Measurements from ENCODE around the gene MLEC.

The MLEC gene

GRCh38 chr12:120722784-120723183, 35.8 kb downstream of the MLEC start:
- ATAC-seq: no peak
- TF ChIP-seq ARNTL (CRISPR knock-in tag; IDR thresholded peaks at IDR 0.05; ENCODE audit: borderline replicate concordance, low read depth): no peak
- TF ChIP-seq ESRRG (CRISPR knock-in tag; IDR thresholded peaks at IDR 0.05): no peak
- no peak for TF ChIP-seq OSR1 (CRISPR knock-in tag; IDR thresholded peaks at IDR 0.05)
- no peak for TF ChIP-seq CSDC2 (CRISPR knock-in tag; IDR thresholded peaks at IDR 0.05)
- TF ChIP-seq GLIS3 (CRISPR knock-in tag; IDR thresholded peaks at IDR 0.05): no peak
- TF ChIP-seq ZFP3 (CRISPR knock-in tag; IDR thresholded peaks at IDR 0.05): no peak
- TF ChIP-seq ISL1 (CRISPR knock-in tag; IDR thresholded peaks at IDR 0.05): no peak
- TF ChIP-seq BACH2 (CRISPR knock-in tag; IDR thresholded peaks at IDR 0.05; ENCODE audit: borderline replicate concordance): no peak
- no peak for TF ChIP-seq CREB5 (CRISPR knock-in tag; IDR thresholded peaks at IDR 0.05; ENCODE audit: low read depth)
- no peak for TF ChIP-seq TCF4 (CRISPR knock-in tag; IDR thresholded peaks at IDR 0.05; ENCODE audit: borderline replicate concordance)
- no peak for TF ChIP-seq PATZ1 (CRISPR knock-in tag; IDR thresholded peaks at IDR 0.05; ENCODE audit: borderline replicate concordance)
- no peak for TF ChIP-seq RARB (CRISPR knock-in tag; IDR thresholded peaks at IDR 0.05)
- TF ChIP-seq ZC3H10 (CRISPR knock-in tag; IDR thresholded peaks at IDR 0.05): no peak
- TF ChIP-seq CSRNP3 (CRISPR knock-in tag; IDR thresholded peaks at IDR 0.05): no peak
- TF ChIP-seq ZNF565 (CRISPR knock-in tag; conservative IDR thresholded peaks at IDR 0.05; ENCODE audit: low read depth): no peak
- no peak for TF ChIP-seq ZFP30 (CRISPR knock-in tag; IDR thresholded peaks at IDR 0.05)
- no peak for TF ChIP-seq ZNF70 (CRISPR knock-in tag; IDR thresholded peaks at IDR 0.05)

- no peak for ATAC-seq
- TF ChIP-seq BACH2 (CRISPR knock-in tag; IDR thresholded peaks at IDR 0.05; ENCODE audit: borderline replicate concordance) (no peak), CSDC2 (CRISPR knock-in tag; IDR thresholded peaks at IDR 0.05) (no peak), PATZ1 (CRISPR knock-in tag; IDR thresholded peaks at IDR 0.05; ENCODE audit: borderline replicate concordance) (no peak), TCF4 (CRISPR knock-in tag; IDR thresholded peaks at IDR 0.05; ENCODE audit: borderline replicate concordance) (no peak), CREB5 (CRISPR knock-in tag; IDR thresholded peaks at IDR 0.05; ENCODE audit: low read depth) (no peak), ZC3H10 (CRISPR knock-in tag; IDR thresholded peaks at IDR 0.05) (no peak), ARNTL (CRISPR knock-in tag; IDR thresholded peaks at IDR 0.05; ENCODE audit: borderline replicate concordance, low read depth) (no peak), ISL1 (CRISPR knock-in tag; IDR thresholded peaks at IDR 0.05) (no peak), ZNF70 (CRISPR knock-in tag; IDR thresholded peaks at IDR 0.05) (no peak), TSHZ2 (CRISPR knock-in tag; IDR thresholded peaks at IDR 0.05) (no peak), RARB (CRISPR knock-in tag; IDR thresholded peaks at IDR 0.05) (no peak), POU6F1 (CRISPR knock-in tag; IDR thresholded peaks at IDR 0.05; ENCODE audit: borderline replicate concordance, low read depth) (no peak), TOX (CRISPR knock-in tag; IDR thresholded peaks at IDR 0.05; ENCODE audit: borderline replicate concordance) (no peak), OSR1 (CRISPR knock-in tag; IDR thresholded peaks at IDR 0.05) (no peak), ZFP3 (CRISPR knock-in tag; IDR thresholded peaks at IDR 0.05) (no peak), ZNF565 (CRISPR knock-in tag; conservative IDR thresholded peaks at IDR 0.05; ENCODE audit: low read depth) (no peak)
Measured at GRCh38 chr12:120724720-120725119, 37.8 kb downstream of the MLEC start.

Data from SK-N-SH treated with all-trans-retinoic acid at 6 μM for 48 hours (cell line).